Cardiac fibroblast (primary cell): ENCODE measurements around the gene CACNG5.

Experiments
- DNase-seq, 2 donors: peaks; one replicate each; pipeline versions ENCODE4 v3.0.0 to v3.0.0-alpha.2; 2010; ENCODE audit warnings: low read depth in 2 of 2
- H3K4me3 ChIP-seq, 2 donors: replicated peaks in 1 of 2; 1 replicate in 1 of 2; 2 replicates in 1 of 2; pipeline ENCODE4 v1.5.1; 2011; ENCODE audit warnings: low read depth in 2 of 2, low read length in 2 of 2, mild to moderate bottlenecking in 2 of 2, moderate library complexity in 1 of 2
- TF ChIP-seq, protein P1 (sequence below): IDR thresholded peaks from one replicate; pipeline ENCODE4 v1.5.1; 2011; ENCODE audit warnings: low read depth, mild to moderate bottlenecking, low read length, inconsistent platforms

Gene CACNG5

DNA sequence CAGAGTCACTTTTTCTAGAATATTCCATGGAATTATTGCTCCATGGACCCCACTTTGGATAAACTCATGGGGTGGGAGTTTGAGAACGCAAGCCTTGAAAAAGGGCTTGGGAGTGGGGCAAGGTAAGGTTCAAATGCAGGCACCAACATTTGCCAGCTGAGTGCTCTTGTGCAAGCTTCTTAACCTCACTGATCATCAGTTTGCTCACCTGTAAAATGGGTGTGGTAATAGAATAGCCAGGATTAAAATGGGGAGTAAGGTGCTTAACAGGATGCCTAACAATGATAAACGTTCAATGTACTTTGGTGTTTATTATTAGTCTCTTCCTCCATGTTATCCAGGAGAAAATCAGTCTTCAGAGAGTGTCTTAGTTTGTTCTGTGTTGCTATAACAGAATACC is 39.0 kb downstream of the CACNG5 start:
- H3K4me3 ChIP-seq = no peak overlapping the region
- TF ChIP-seq, protein P1, sequence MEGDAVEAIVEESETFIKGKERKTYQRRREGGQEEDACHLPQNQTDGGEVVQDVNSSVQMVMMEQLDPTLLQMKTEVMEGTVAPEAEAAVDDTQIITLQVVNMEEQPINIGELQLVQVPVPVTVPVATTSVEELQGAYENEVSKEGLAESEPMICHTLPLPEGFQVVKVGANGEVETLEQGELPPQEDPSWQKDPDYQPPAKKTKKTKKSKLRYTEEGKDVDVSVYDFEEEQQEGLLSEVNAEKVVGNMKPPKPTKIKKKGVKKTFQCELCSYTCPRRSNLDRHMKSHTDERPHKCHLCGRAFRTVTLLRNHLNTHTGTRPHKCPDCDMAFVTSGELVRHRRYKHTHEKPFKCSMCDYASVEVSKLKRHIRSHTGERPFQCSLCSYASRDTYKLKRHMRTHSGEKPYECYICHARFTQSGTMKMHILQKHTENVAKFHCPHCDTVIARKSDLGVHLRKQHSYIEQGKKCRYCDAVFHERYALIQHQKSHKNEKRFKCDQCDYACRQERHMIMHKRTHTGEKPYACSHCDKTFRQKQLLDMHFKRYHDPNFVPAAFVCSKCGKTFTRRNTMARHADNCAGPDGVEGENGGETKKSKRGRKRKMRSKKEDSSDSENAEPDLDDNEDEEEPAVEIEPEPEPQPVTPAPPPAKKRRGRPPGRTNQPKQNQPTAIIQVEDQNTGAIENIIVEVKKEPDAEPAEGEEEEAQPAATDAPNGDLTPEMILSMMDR = no peak
- no peak for DNase-seq

DNA sequence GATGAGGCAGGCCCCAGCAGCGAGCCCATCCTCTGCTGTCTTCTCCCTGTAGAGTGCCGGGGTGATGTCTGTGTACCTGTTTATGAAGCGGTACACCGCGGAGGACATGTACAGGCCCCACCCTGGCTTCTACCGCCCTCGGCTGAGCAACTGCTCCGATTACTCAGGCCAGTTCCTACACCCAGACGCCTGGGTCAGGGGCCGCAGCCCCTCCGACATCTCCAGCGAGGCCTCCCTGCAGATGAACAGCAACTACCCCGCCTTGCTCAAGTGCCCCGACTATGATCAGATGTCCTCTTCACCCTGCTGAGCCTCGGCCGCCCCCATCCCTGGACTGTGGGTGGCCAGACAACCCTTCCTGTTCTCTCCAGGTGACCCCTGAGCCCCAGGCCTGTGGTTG is 50.0 kb downstream of the CACNG5 start:
- no peak for DNase-seq
- H3K4me3 ChIP-seq = no peak overlapping the region
- TF ChIP-seq, protein P1 = no peak

DNA sequence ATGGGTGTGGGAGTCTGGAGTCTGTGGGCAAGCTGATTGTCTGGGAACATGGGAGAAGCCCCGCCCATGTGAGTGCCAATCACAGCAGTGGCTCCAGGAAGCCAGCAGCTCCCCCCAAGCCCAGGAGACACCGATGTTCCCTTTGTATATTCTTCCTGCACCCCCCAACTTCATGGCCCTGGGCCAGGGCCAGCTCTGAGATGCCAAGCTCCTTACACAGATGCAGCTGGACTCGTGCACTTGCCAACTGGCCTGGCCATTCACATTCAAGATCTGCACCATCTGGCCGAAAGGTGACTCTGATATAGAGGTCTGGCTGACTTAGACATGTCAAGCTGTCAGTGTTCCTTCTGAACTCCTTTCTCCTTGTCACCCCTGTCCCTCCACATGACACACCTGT is 50.5 kb downstream of the CACNG5 start:
- TF ChIP-seq, protein P1 = no peak
- no peak overlapping the region for H3K4me3 ChIP-seq
- DNase-seq = no peak

DNA sequence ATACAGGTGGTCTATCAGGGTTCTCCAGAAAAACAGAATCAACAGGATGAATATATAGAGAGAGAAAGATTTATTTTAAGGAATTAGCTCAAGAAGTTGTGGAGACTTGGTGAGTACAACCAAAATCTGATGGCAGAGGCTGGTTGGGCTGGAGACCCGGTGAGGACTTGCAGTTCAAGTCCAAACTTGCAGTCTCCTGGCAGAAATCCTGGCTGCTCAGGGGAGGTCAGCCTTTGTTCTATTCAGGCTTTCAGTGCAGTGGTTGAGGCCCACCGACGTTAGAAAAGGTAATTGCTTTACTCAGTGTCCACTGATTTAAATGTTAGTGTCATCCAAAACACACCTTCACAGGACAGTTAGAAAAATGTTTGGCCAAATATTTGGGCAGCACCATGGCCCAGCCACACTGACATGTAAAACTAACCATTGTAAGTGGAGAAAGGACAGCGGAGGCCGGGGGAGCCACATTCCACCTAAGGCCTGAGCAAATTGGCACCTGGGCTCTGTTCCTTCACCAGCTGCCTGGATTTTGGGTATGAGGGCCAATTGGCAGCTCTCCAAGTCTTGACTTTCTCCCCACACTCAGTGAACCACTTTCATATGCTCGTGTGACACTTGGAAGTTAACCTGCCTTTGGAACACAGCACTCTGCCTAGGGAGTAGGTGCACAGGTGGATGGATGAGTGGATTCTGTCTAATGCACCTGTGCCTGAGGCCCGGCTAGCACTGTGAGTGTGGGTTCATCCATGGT is 54.7 kb downstream of the CACNG5 start:
- DNase-seq = no peak
- H3K4me3 ChIP-seq = no peak overlapping the region
- TF ChIP-seq, protein P1 = no peak

DNA sequence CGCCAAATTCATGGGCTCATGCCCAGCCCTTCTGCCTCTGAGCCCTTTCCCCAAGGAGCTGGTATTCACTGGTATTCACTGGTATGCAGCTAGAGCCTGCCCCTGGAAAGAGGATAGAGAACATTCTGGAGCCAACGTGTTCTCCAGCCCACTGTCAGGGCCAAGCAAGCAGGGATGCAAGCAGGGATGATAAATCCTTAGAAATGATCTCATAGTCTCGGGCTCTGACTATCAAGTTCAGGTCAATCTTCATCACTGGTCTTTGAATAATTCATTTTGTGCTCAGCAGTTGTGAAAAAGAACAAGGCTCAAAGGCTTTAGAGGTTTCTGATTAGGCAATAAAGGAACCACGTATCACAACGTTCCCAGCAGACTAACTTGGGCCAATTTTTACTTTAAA is 57.3 kb downstream of the CACNG5 start:
- TF ChIP-seq, protein P1 = no peak
- DNase-seq = peak in 1 of 2 donors; percentile 12

DNA sequence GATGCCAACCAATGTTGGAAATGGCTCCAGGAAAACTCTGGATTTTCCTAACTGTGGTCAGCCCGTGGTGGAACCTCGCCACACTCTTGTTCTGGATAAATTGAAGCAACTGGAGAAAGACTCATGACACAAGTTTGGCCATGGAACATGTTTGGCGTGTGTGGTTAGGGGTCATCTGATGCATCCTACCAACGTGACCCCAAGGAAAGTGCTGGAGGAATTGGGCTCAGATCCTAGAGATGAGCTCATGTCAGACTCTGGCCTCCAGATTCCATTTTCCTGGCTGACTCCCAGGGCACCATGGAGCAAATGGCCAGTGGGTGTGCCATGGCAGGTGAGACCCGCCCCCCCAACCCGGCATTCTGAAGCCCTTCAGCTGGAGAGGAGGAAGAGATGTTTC is 58.5 kb downstream of the CACNG5 start:
- TF ChIP-seq, protein P1 = no peak
- DNase-seq = no peak
- H3K4me3 ChIP-seq = no peak overlapping the region

More for the DNA sequence above, 57.3 kb downstream of the CACNG5 start:
- H3K4me3 ChIP-seq = no peak overlapping the region

DNA sequence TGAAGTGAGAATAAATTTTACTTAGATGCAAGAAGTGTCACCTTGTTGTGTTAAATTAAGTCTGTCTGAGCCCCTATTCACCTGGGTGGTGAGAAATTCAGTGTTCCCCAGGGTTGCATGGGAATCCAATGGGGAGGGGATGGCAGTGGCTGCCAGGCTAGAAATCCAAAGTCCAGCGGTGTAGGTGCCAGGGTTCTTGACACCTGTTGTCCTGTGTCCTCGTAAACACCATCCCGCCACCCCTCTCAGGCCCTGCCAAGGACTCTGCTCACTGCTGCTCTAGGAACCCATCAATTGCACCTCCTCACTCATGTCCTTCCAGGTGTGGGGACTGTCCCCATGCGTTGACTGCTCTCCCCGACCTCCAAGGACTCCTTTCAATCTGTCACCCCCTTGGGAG is 58.9 kb downstream of the CACNG5 start:
- H3K4me3 ChIP-seq = no peak overlapping the region
- DNase-seq = no peak
- TF ChIP-seq, protein P1 = no peak
